Measurements from ENCODE around the gene FAM120B.
"Not testable (repeated sequence)": the region's sequence is repeated elsewhere in the genome, so short reads cannot be mapped to it uniquely, and the experiment has no call there.

The FAM120B gene

GRCh38 chr6:170297576-170298330 lies 8.8 kb upstream of the FAM120B start:
- DNase-seq (ENCODE audit: low read depth in 3 of 3): no peak

GRCh38 chr6:170298688-170299087 lies 7.9 kb upstream of the FAM120B start:
- no peak for DNase-seq (ENCODE audit: low read depth in 3 of 3)

- no peak for DNase-seq (ENCODE audit: low read depth in 3 of 3)
These were observed 5.4 kb upstream of the FAM120B start for GRCh38 chr6:170301184-170301583.

- DNase-seq (ENCODE audit: low read depth in 3 of 3): no peak
These were observed 694 bp upstream of the FAM120B start for GRCh38 chr6:170305805-170306323.

- no peak for DNase-seq (ENCODE audit: low read depth in 3 of 3)
These were observed 555 bp downstream of the FAM120B start for GRCh38 chr6:170307080-170307545.

GRCh38 chr6:170308761-170309160 lies 2.2 kb downstream of the FAM120B start:
- DNase-seq (ENCODE audit: low read depth in 3 of 3): no peak

GRCh38 chr6:170311696-170312095 lies 5.1 kb downstream of the FAM120B start:
- no peak for DNase-seq (ENCODE audit: low read depth in 3 of 3)

- no peak for DNase-seq (ENCODE audit: low read depth in 3 of 3)
These were observed 6.3 kb downstream of the FAM120B start for GRCh38 chr6:170312876-170313275.

GRCh38 chr6:170313716-170314295 lies 7.2 kb downstream of the FAM120B start:
- no peak for DNase-seq (ENCODE audit: low read depth in 3 of 3)

GRCh38 chr6:170314983-170315382 lies 8.4 kb downstream of the FAM120B start:
- no peak for DNase-seq (ENCODE audit: low read depth in 3 of 3)

GRCh38 chr6:170316071-170316470 lies 9.5 kb downstream of the FAM120B start:
- DNase-seq (ENCODE audit: low read depth in 3 of 3): no peak

GRCh38 chr6:170317076-170317475 lies 10.5 kb downstream of the FAM120B start:
- no peak for DNase-seq (ENCODE audit: low read depth in 3 of 3)

GRCh38 chr6:170317718-170318117 lies 11.2 kb downstream of the FAM120B start:
- no peak for DNase-seq (ENCODE audit: low read depth in 3 of 3)

- no peak for DNase-seq (ENCODE audit: low read depth in 3 of 3)
These were observed 22.8 kb downstream of the FAM120B start for GRCh38 chr6:170329321-170329720.

- DNase-seq (ENCODE audit: low read depth in 3 of 3): not testable (repeated sequence)
These were observed 28.6 kb downstream of the FAM120B start for GRCh38 chr6:170335199-170335598.

- DNase-seq (ENCODE audit: low read depth in 3 of 3): no peak
These were observed 38.3 kb downstream of the FAM120B start for GRCh38 chr6:170344631-170345576.

- DNase-seq (ENCODE audit: low read depth in 3 of 3): no peak
These were observed 39.1 kb downstream of the FAM120B start for GRCh38 chr6:170345662-170346061.

- DNase-seq (ENCODE audit: low read depth in 3 of 3): no peak
These were observed 40.1 kb downstream of the FAM120B start for GRCh38 chr6:170346649-170347048.

GRCh38 chr6:170347091-170347490 lies 40.5 kb downstream of the FAM120B start:
- DNase-seq (ENCODE audit: low read depth in 3 of 3): no peak

GRCh38 chr6:170347975-170348374 lies 41.4 kb downstream of the FAM120B start:
- DNase-seq (ENCODE audit: low read depth in 3 of 3): no peak

- DNase-seq (ENCODE audit: low read depth in 3 of 3): not testable (repeated sequence)
These were observed 44.9 kb downstream of the FAM120B start for GRCh38 chr6:170351456-170351855.

GRCh38 chr6:170355190-170355589 lies 48.6 kb downstream of the FAM120B start:
- not testable (repeated sequence) for DNase-seq (ENCODE audit: low read depth in 3 of 3)

Measured in stimulated activated CD4-positive, alpha-beta T cell treated with anti-CD3 and anti-CD28 coated beads, TNF-alpha, amount 100 ng/mL, for 24 hours (primary cell).